ENCODE data around the gene MFN2.

Gene MFN2

DNA sequence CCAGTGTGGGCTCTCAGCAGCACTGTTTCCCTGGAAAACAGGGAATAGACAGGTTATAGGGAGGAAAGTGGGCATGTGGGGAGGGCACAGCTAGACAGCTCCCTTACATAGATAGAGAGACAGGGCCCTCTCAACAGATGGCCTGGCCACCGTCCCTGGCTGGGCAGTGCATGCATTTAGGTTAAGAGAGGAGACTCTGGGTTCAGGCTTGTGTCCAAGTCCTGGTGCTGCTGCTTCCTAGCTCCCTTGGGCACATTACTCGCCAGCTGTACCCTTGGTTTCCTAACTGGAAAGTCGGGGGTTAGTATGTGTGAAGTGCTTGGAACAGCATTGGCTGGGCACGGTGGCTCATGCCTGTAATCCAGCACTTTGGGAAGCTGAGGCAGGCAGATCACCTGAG, 36.6 kb upstream of the MFN2 start:
- peaks cover 4% of the 10 kb centered on the region for H3K36me3 ChIP-seq (ENCODE audit: insufficient read depth, low read length)
- no peaks in the 10 kb centered on the region for H3K9me3 ChIP-seq (ENCODE audit: low read length)
- no peak overlapping the region for H3K4me3 ChIP-seq (ENCODE audit: low read depth in 1 of 2, low read length in 2 of 2)
- no peak overlapping the region for H3K9ac ChIP-seq (ENCODE audit: low read length)
- peaks cover 24% of the 10 kb centered on the region for H3K4me1 ChIP-seq (ENCODE audit: insufficient read depth, low read length)
- no peaks in the 10 kb centered on the region for H3K27me3 ChIP-seq (ENCODE audit: control insufficient read depth in 1 of 2, insufficient read depth in 2 of 2, low read length in 2 of 2)
- H3K27ac ChIP-seq (ENCODE audit: low read depth, low read length) = no peak overlapping the region

DNA sequence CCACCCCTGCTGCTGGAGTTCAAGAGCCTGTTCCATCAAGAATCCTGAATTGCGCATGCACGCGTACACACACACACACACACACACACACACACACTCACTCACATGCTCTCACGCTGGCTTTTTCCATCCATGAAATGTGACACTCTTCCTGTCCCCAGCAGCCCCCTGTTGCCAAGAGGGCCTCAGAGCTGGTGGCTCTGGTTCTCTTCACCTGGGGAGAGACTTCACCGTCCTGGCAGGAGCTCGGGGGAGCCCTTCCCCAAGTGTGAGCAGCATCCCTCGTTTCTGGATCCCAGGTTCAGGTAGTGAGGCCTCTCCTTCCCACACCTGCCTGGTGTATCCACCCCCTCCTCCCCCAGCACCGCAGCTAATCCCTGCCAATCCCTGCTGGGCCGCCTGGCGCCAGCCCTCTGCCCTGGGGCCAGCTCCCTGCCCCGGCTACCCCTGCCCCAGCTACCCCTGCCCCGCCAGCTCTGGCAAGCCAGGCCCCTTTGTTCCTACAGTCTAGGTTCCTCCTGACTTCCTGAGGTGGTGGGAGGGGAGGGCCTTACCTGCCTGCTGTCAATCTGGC, 35.8 kb upstream of the MFN2 start:
- no peak overlapping the region for H3K4me3 ChIP-seq (ENCODE audit: low read depth in 1 of 2, low read length in 2 of 2)
- no peak overlapping the region for H3K9ac ChIP-seq (ENCODE audit: low read length)
- no peak overlapping the region for H3K27ac ChIP-seq (ENCODE audit: low read depth, low read length)
- peaks cover 10% of the 10 kb centered on the region for H3K36me3 ChIP-seq (ENCODE audit: insufficient read depth, low read length)
- H3K9me3 ChIP-seq (ENCODE audit: low read length) = no peaks in the 10 kb centered on the region
- H3K4me1 ChIP-seq (ENCODE audit: insufficient read depth, low read length) = peaks cover 16% of the 10 kb centered on the region
- H3K27me3 ChIP-seq (ENCODE audit: control insufficient read depth in 1 of 2, insufficient read depth in 2 of 2, low read length in 2 of 2) = no peaks in the 10 kb centered on the region

DNA sequence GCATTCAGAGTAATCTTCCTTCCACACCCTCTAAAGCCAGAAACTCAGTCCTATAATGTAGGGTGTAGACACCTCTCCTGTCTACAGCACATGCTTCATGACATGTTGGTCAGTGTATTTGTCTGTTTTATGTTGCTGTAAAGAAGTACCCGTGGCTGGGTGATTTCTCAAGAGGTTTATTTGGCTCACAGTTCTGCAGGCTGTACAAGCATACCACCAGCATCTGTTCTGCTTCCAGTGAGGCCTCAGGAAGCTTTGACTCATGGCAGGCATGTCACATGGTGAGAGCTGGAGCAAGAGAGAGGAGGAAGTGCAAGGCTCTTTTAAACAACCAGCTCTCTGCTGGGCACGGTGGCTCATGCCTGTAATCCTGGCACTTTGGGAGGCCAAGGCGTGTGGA, 33.6 kb upstream of the MFN2 start:
- Histone ChIP-seq H3K9me3 (ENCODE audit: low read length) (no peaks in the 10 kb centered on the region), H3K27me3 (ENCODE audit: control insufficient read depth in 1 of 2, insufficient read depth in 2 of 2, low read length in 2 of 2) (no peaks in the 10 kb centered on the region), H3K4me3 (ENCODE audit: low read depth in 1 of 2, low read length in 2 of 2) (no peak overlapping the region), H3K36me3 (ENCODE audit: insufficient read depth, low read length) (peaks cover 28% of the 10 kb centered on the region), H3K9ac (ENCODE audit: low read length) (no peak overlapping the region), H3K4me1 (ENCODE audit: insufficient read depth, low read length) (no peaks in the 10 kb centered on the region), H3K27ac (ENCODE audit: low read depth, low read length) (no peak overlapping the region)

DNA sequence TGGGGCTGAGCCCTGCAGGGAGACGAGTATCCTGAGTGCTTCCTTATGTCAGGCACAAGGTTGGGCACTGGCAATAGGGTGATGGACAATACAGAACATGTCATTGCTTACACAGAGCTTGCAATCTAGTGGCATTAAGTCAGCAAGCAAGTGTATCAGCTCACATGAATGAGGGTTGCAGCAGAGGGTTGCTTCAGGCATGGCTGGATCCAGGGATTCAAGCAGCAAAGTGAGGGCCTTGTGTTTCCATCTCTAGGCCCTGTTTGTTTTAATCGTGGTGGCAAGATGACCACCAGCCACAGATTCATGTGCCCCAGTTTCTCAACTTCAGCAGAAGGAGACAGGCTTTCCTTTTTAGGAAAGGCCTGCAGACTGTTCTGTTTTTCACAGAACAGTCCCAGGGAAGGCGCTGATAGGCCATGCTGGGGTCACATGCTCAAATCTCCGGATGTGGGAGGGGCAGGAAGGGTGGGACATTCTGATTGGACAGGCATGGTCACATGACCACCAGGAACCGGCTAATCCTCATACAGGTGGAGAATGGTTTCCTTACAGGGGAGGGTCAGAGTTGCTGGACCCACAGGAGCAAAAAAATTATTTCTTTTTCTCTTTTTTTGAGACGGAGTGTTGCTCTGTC, 31.3 kb upstream of the MFN2 start:
- no peak overlapping the region for H3K4me3 ChIP-seq (ENCODE audit: low read depth in 1 of 2, low read length in 2 of 2)
- no peaks in the 10 kb centered on the region for H3K9me3 ChIP-seq (ENCODE audit: low read length)
- H3K36me3 ChIP-seq (ENCODE audit: insufficient read depth, low read length) = peaks cover 37% of the 10 kb centered on the region
- H3K9ac ChIP-seq (ENCODE audit: low read length) = no peak overlapping the region
- no peaks in the 10 kb centered on the region for H3K27me3 ChIP-seq (ENCODE audit: control insufficient read depth in 1 of 2, insufficient read depth in 2 of 2, low read length in 2 of 2)
- no peak overlapping the region for H3K27ac ChIP-seq (ENCODE audit: low read depth, low read length)
- no peaks in the 10 kb centered on the region for H3K4me1 ChIP-seq (ENCODE audit: insufficient read depth, low read length)

DNA sequence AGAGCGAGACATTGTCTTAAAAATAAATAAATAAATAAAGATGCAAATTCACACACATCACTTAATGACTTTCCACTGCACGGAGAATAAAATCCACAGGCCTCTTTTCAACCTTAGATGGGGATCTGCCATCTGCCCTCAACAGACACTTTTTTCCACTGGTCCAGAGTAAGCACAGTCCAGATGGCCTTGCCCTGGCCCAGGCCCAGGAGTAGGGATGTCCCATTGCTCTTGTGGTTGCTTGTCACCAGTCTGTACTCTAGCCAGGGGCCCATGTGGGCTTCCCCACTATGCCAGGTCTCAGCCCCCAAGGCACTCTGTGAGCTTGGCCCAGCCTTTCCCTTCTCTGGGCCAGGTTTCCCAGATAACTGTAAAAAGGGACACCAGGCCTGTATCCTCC, 28.3 kb upstream of the MFN2 start:
- H3K27me3 ChIP-seq (ENCODE audit: control insufficient read depth in 1 of 2, insufficient read depth in 2 of 2, low read length in 2 of 2) = no peaks in the 10 kb centered on the region
- H3K36me3 ChIP-seq (ENCODE audit: insufficient read depth, low read length) = peaks cover 57% of the 10 kb centered on the region
- no peak overlapping the region for H3K27ac ChIP-seq (ENCODE audit: low read depth, low read length)
- H3K9ac ChIP-seq (ENCODE audit: low read length) = no peak overlapping the region
- H3K4me1 ChIP-seq (ENCODE audit: insufficient read depth, low read length) = no peaks in the 10 kb centered on the region
- H3K4me3 ChIP-seq (ENCODE audit: low read depth in 1 of 2, low read length in 2 of 2) = no peak overlapping the region
- H3K9me3 ChIP-seq (ENCODE audit: low read length) = no peaks in the 10 kb centered on the region

DNA sequence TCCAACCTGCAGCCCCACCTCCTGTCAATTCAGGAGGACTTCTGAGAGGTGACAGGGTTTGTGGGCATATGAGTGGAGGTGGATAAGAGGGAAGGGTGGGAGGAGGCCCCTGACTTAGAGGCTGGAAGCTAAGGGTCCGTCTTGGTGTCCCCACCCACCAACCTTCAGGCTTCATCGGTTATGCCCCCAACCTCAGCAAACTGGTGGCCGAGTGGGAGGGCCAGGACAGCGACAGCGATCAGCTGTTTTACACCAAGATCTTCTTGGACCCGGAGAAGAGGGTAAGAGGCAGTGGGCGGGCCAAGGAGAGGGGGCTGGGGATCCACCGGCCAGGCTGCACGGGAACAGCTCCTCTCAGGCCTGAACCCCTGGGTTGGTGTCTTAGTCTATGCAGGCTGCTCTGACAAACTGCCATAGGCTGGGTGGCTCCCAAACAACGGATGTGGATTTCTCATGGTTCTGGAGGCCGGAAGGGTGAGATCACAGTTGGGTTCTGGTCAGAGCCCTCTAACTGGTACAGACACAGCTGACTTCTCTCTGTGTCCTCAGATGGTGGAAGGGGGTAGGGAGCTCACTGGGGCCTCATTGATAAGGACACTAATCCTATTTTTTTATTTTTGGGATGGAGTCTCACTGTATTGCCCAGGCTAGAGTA, 27.7 kb upstream of the MFN2 start:
- Histone ChIP-seq H3K9me3 (ENCODE audit: low read length) (no peaks in the 10 kb centered on the region), H3K27ac (ENCODE audit: low read depth, low read length) (no peak overlapping the region), H3K4me1 (ENCODE audit: insufficient read depth, low read length) (no peaks in the 10 kb centered on the region), H3K27me3 (ENCODE audit: control insufficient read depth in 1 of 2, insufficient read depth in 2 of 2, low read length in 2 of 2) (no peaks in the 10 kb centered on the region), H3K36me3 (ENCODE audit: insufficient read depth, low read length) (peaks cover 64% of the 10 kb centered on the region), H3K9ac (ENCODE audit: low read length) (no peak overlapping the region), H3K4me3 (ENCODE audit: low read depth in 1 of 2, low read length in 2 of 2) (no peak overlapping the region)

DNA sequence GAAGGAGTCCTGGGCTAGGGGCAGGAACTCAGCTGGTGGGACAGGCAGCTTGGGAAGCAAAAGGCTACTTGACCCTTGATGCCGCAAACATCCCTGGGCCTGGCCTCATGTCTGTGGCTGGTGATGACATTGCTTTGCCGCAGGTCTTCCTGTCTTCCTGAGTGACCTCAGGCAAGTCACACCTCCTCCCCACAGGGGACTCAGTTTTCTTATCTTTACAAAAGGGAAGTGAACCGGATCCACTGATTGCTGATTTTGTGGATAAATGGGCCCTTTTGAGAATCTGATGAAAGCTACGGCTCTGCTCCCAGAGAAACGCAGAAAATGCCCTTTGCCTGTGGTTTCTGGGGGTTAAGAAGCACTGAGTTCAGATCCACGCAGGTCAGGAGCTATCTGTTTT, 25.0 kb upstream of the MFN2 start:
- no peaks in the 10 kb centered on the region for H3K9me3 ChIP-seq (ENCODE audit: low read length)
- no peak overlapping the region for H3K9ac ChIP-seq (ENCODE audit: low read length)
- no peaks in the 10 kb centered on the region for H3K27me3 ChIP-seq (ENCODE audit: control insufficient read depth in 1 of 2, insufficient read depth in 2 of 2, low read length in 2 of 2)
- peaks cover 68% of the 10 kb centered on the region for H3K36me3 ChIP-seq (ENCODE audit: insufficient read depth, low read length)
- no peak overlapping the region for H3K27ac ChIP-seq (ENCODE audit: low read depth, low read length)
- H3K4me3 ChIP-seq (ENCODE audit: low read depth in 1 of 2, low read length in 2 of 2) = no peak overlapping the region
- H3K4me1 ChIP-seq (ENCODE audit: insufficient read depth, low read length) = no peaks in the 10 kb centered on the region

DNA sequence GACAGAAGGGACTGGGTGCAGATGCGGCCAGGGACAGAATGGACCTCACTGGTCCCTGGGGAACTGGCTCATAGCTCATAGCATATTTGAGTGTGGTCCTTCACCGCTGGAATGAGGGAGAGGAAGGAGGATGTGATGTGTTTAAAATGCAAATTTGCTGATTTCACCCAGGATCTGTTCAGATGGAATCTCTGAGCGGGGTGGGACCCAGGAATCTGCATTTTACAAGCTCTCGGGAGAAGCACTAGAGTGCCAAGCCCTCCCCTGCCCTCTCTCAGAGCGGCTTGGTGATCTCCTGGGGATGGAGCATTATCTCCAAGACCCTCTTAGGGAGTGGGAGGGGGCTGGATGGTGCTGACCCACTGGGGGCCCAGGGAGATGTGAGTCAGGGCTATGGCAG, 22.8 kb upstream of the MFN2 start:
- no peaks in the 10 kb centered on the region for H3K9me3 ChIP-seq (ENCODE audit: low read length)
- no peaks in the 10 kb centered on the region for H3K27me3 ChIP-seq (ENCODE audit: control insufficient read depth in 1 of 2, insufficient read depth in 2 of 2, low read length in 2 of 2)
- no peaks in the 10 kb centered on the region for H3K4me1 ChIP-seq (ENCODE audit: insufficient read depth, low read length)
- H3K27ac ChIP-seq (ENCODE audit: low read depth, low read length) = no peak overlapping the region
- no peak overlapping the region for H3K9ac ChIP-seq (ENCODE audit: low read length)
- H3K36me3 ChIP-seq (ENCODE audit: insufficient read depth, low read length) = peaks cover 57% of the 10 kb centered on the region
- no peak overlapping the region for H3K4me3 ChIP-seq (ENCODE audit: low read depth in 1 of 2, low read length in 2 of 2)

DNA sequence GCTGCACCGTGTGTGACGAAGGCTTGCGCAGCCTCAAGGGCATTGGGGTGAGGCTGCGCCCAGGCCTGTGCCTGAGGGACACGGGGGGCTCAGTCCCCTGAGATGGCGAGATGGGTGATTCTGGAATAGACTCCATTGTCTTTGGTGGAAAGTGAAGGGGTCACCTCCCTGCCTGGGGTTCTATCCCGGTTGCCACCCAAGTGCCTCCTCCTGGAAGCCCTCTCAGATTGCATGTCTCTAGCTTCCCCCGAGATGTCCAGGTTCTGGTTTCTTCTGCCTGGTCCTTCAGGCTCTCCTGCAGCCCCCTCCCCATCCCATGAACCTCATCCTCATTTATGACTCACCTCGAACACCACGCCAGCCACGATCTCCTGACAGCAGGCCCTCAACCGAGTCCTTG, 22.3 kb upstream of the MFN2 start:
- H3K4me1 ChIP-seq (ENCODE audit: insufficient read depth, low read length) = no peaks in the 10 kb centered on the region
- no peak overlapping the region for H3K4me3 ChIP-seq (ENCODE audit: low read depth in 1 of 2, low read length in 2 of 2)
- peaks cover 52% of the 10 kb centered on the region for H3K36me3 ChIP-seq (ENCODE audit: insufficient read depth, low read length)
- H3K27me3 ChIP-seq (ENCODE audit: control insufficient read depth in 1 of 2, insufficient read depth in 2 of 2, low read length in 2 of 2) = no peaks in the 10 kb centered on the region
- no peaks in the 10 kb centered on the region for H3K9me3 ChIP-seq (ENCODE audit: low read length)
- H3K27ac ChIP-seq (ENCODE audit: low read depth, low read length) = no peak overlapping the region
- no peak overlapping the region for H3K9ac ChIP-seq (ENCODE audit: low read length)

DNA sequence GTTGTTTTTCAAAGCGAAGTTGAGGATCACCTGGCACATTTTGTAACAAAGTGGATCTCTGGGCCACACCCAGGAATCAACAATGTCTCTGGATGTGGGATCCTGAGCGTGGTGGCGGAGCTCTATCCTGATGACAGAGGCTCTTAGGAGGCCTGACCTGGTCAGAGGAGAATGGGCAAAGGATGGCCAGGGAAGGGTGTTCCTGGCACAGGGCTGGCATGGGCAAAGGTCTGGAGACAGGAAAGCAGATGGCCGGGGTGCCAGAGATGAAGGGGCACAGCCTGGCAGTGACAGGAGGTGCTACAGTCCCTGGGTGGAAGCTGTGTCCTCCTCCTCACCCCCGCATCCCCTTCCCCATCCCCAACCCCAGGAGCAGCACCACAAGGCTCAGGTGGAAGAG, 20.0 kb upstream of the MFN2 start:
- Histone ChIP-seq H3K27me3 (ENCODE audit: control insufficient read depth in 1 of 2, insufficient read depth in 2 of 2, low read length in 2 of 2) (no peaks in the 10 kb centered on the region), H3K4me3 (ENCODE audit: low read depth in 1 of 2, low read length in 2 of 2) (no peak overlapping the region), H3K27ac (ENCODE audit: low read depth, low read length) (no peak overlapping the region), H3K4me1 (ENCODE audit: insufficient read depth, low read length) (no peaks in the 10 kb centered on the region), H3K9ac (ENCODE audit: low read length) (no peak overlapping the region), H3K9me3 (ENCODE audit: low read length) (no peaks in the 10 kb centered on the region), H3K36me3 (ENCODE audit: insufficient read depth, low read length) (peaks cover 54% of the 10 kb centered on the region)

DNA sequence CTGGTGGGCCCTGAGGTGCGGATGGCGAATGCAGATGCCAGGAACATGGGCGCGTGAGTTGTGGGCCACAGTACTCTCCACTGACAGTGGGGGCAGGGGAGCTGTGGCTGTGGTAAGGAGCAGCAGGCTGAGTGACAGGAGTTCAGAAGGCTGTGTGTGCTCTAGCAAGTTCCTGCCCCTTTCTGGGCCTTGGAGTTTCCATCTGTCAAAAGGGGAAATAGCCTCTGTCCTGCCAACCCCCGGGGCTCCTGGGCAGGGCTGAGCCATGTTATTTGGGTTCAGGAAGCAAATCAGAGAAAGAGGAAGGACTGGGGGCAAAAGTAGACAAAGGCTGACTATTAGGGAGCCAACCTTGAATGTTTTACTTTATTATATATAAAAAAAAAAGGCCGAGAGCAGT, 19.5 kb upstream of the MFN2 start:
- Histone ChIP-seq H3K27me3 (ENCODE audit: control insufficient read depth in 1 of 2, insufficient read depth in 2 of 2, low read length in 2 of 2) (no peaks in the 10 kb centered on the region), H3K27ac (ENCODE audit: low read depth, low read length) (no peak overlapping the region), H3K36me3 (ENCODE audit: insufficient read depth, low read length) (peaks cover 57% of the 10 kb centered on the region), H3K9ac (ENCODE audit: low read length) (no peak overlapping the region), H3K4me3 (ENCODE audit: low read depth in 1 of 2, low read length in 2 of 2) (no peak overlapping the region), H3K9me3 (ENCODE audit: low read length) (no peaks in the 10 kb centered on the region), H3K4me1 (ENCODE audit: insufficient read depth, low read length) (no peaks in the 10 kb centered on the region)

DNA sequence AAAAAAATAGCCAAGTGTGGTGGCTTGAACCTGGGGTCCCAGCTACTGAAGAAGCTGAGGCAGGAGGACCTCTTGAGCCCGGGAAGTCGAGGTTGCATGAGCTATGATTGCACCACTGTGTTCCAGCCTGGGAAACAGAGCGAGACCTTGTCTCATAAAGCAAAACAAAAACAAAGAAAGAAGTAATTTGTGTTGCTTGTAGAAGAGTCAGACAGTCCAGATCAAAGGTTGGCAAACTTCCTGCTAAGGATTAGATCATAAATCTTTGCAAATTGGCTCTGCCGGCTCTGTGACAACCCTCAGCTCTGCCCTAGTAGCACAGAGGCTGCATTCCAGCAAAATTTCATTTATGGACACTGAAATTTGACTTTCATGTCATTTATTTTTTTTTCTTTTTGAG, 19.0 kb upstream of the MFN2 start:
- Histone ChIP-seq H3K9me3 (ENCODE audit: low read length) (no peaks in the 10 kb centered on the region), H3K4me1 (ENCODE audit: insufficient read depth, low read length) (no peaks in the 10 kb centered on the region), H3K4me3 (ENCODE audit: low read depth in 1 of 2, low read length in 2 of 2) (no peak overlapping the region), H3K27ac (ENCODE audit: low read depth, low read length) (no peak overlapping the region), H3K9ac (ENCODE audit: low read length) (no peak overlapping the region), H3K36me3 (ENCODE audit: insufficient read depth, low read length) (peaks cover 60% of the 10 kb centered on the region), H3K27me3 (ENCODE audit: control insufficient read depth in 1 of 2, insufficient read depth in 2 of 2, low read length in 2 of 2) (no peaks in the 10 kb centered on the region)
